Measurements from ENCODE around the gene GULP1.

DNA sequence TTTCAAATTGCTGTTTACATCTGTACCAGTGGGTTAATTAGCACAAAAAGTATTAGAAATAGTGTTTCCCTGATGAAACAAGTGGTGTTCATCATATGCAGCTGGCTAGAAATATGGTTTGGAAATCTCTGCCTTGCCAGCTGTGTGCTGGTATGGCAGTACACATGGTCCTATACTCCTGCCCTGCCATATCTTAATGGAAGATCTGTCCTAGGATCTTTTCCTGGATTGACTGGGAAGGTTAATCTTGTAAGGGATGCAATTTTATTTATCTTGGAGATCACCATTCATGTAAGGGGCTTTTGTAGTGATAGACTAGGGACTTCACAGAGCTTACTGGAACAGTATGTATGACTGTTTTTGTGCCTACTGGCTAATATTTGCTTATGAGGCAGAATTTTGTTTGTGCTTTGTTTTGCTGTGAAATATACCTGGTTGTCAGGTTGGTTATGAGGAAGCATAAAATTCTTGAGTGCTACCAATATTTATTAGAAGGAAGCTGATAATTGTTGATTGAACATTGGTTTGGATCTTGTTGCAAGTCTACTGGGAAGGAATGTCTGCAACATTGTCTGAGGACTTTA, 73.5 kb downstream of the GULP1 start:
- no peak for TF ChIP-seq POLR2AphosphoS5 (IDR thresholded peaks at IDR 0.05)
- no peak for TF ChIP-seq POLR2A (IDR thresholded peaks at IDR 0.05)
